Left lung (tissue), 10 donors: ENCODE measurements around the gene PDE4D. TPM values are rescaled to one million over a fixed set of nuclear protein-coding genes. Genes with fewer than 3 reads are reported as not detected.

Experiments used
- ATAC-seq: fragments of 200-7000 bp; cut with Tn5 transposase; one replicate; pipeline ENCODE4 v1.9.1; 2020; ENCODE audit warnings: moderate library complexity
- DNase-seq, 4 donors: peaks; one replicate each; pipeline ENCODE4 v3.0.0-alpha.2; 2013 to 2020
- H3K27ac ChIP-seq, 2 donors: fragments of 200-600 bp; sonication (generic) in 1 of 2; one replicate each; pipeline versions ENCODE4 v1.5.0 to v1.8.0; 2020 to 2021
- H3K27me3 ChIP-seq, 2 donors: fragments of 200-600 bp; sonication (generic) in 1 of 2; one replicate each; pipeline versions ENCODE4 v1.5.0 to v1.8.0; 2020 to 2021
- H3K36me3 ChIP-seq, 2 donors: fragments of 200-600 bp; sonication (generic) in 1 of 2; one replicate each; pipeline versions ENCODE4 v1.5.0 to v1.8.0; 2020 to 2021
- H3K4me1 ChIP-seq, 2 donors: fragments of 200-600 bp; one replicate each; pipeline ENCODE4 v1.8.0; 2021
- H3K4me3 ChIP-seq, 2 donors: fragments of 200-600 bp; sonication (generic) in 1 of 2; one replicate each; pipeline versions ENCODE4 v1.5.0 to v1.8.0; 2020 to 2021; ENCODE audit warnings: mild to moderate bottlenecking in 1 of 2
- H3K9me3 ChIP-seq, 2 donors: fragments of 200-600 bp; sonication (generic) in 1 of 2; one replicate each; pipeline versions ENCODE4 v1.5.0 to v1.8.0; 2020 to 2021
- CTCF ChIP-seq, 2 donors: fragments of 200-600 bp; sonication (generic) in 1 of 2; IDR thresholded peaks; one replicate each; pipeline versions ENCODE4 v1.5.0 to v1.8.0; 2021; ENCODE audit warnings: antibody characterized with exemption in 2 of 2
- intact Hi-C, 2 donors: fragments of 100-400 bp; cut with DNase I; formaldehyde crosslinking; loops; one replicate each; pipeline versions ENCODE4 v1.11.2 to v1.14.2; 2022
- polyA plus RNA-seq, 6 donors: library from polyadenylated mRNA; unstranded; fragments of 120-200 nt; gene quantifications; one replicate each; pipeline ENCODE4 v1.2.1, GENCODE V29; 2013; ENCODE audit not compliant: insufficient read length in 6 of 6
- total RNA-seq, 2 donors: library from RNA; stranded (reverse); fragmentation: NEBNext Ultra II Directional; extraction: Animal tissue kit (Norgen Biotek cat#: 25700); gene quantifications; one replicate each; pipeline ENCODE4 v1.2.1, GENCODE V29; 2021
- donor health status: DM: no; HTN: yes; CAD: no.
- donor health status: DM: no; HTN: no; CAD: no.

Gene PDE4D
- total and polyA plus RNA-seq, 8 donors: 21.4 to 57.1 (median 25.4) TPM

GRCh38 chr5:59661311-59661710 lies 232.2 kb downstream of the PDE4D start:
- intact Hi-C loops: no loop called here
- H3K27ac ChIP-seq: no peak overlapping the region
- H3K27me3 ChIP-seq: no peaks in the 10 kb centered on the region
- TF ChIP-seq CTCF (IDR thresholded peaks at IDR 0.05): no peak
- ATAC-seq (peak; percentile 16), DNase-seq (no peak)
- H3K4me3 ChIP-seq: no peak overlapping the region
- no peaks in the 10 kb centered on the region for H3K9me3 ChIP-seq
- no peaks in the 10 kb centered on the region for H3K36me3 ChIP-seq
- peaks cover 6 to 13% of the 10 kb centered on the region in 2 donors for H3K4me1 ChIP-seq

GRCh38 chr5:59660737-59661136 lies 232.8 kb downstream of the PDE4D start:
- no peak for TF ChIP-seq CTCF (IDR thresholded peaks at IDR 0.05)
- Histone ChIP-seq H3K36me3 (no peaks in the 10 kb centered on the region), H3K4me1 (peaks cover 6 to 13% of the 10 kb centered on the region in 2 donors), H3K9me3 (no peaks in the 10 kb centered on the region), H3K4me3 (no peak overlapping the region), H3K27me3 (no peaks in the 10 kb centered on the region), H3K27ac (no peak overlapping the region)
- intact Hi-C loops: no loop called here
- ATAC-seq (peak; percentile 64), DNase-seq (peak in 1 of 4 donors; percentile 33)

GRCh38 chr5:59656351-59657254 lies 236.9 kb downstream of the PDE4D start:
- TF ChIP-seq CTCF (IDR thresholded peaks at IDR 0.05): no peak
- no peaks in the 10 kb centered on the region for H3K36me3 ChIP-seq
- H3K4me1 ChIP-seq: peaks cover 6 to 7% of the 10 kb centered on the region in 2 donors
- no peak overlapping the region for H3K4me3 ChIP-seq
- DNase-seq (no peak), ATAC-seq (no peak)
- intact Hi-C loops: no loop called here
- no peak overlapping the region for H3K27ac ChIP-seq
- H3K9me3 ChIP-seq: no peaks in the 10 kb centered on the region
- H3K27me3 ChIP-seq: no peaks in the 10 kb centered on the region

- Histone ChIP-seq H3K4me3 (no peak overlapping the region), H3K27me3 (no peaks in the 10 kb centered on the region), H3K4me1 (no peaks in the 10 kb centered on the region), H3K9me3 (no peaks in the 10 kb centered on the region), H3K36me3 (no peaks in the 10 kb centered on the region), H3K27ac (no peak overlapping the region)
- no peak for DNase-seq
- TF ChIP-seq CTCF (IDR thresholded peaks at IDR 0.05): no peak
- ATAC-seq: no peak
- intact Hi-C loops: no loop called here
Measured at GRCh38 chr5:59655693-59656309, 237.7 kb downstream of the PDE4D start.

- DNase-seq (no peak), ATAC-seq (no peak)
- Histone ChIP-seq H3K27me3 (no peaks in the 10 kb centered on the region), H3K4me3 (no peak overlapping the region), H3K27ac (no peak overlapping the region), H3K9me3 (no peaks in the 10 kb centered on the region), H3K36me3 (no peaks in the 10 kb centered on the region), H3K4me1 (no peaks in the 10 kb centered on the region)
- intact Hi-C loops: no loop called here
- TF ChIP-seq CTCF (IDR thresholded peaks at IDR 0.05): no peak
Measured at GRCh38 chr5:59654691-59655090, 238.8 kb downstream of the PDE4D start.
